Measurements from ENCODE around the gene MYO10. TPM values are rescaled to one million over a fixed set of nuclear protein-coding genes. Genes with fewer than 3 reads are reported as not detected.
A peak's percentile ranks its signal among the peaks of the same experiment; 100 is the strongest.

Gene MYO10
- total and polyA plus RNA-seq, 8 donors, result 32.6 to 71.5 (median 65.0) TPM

DNA sequence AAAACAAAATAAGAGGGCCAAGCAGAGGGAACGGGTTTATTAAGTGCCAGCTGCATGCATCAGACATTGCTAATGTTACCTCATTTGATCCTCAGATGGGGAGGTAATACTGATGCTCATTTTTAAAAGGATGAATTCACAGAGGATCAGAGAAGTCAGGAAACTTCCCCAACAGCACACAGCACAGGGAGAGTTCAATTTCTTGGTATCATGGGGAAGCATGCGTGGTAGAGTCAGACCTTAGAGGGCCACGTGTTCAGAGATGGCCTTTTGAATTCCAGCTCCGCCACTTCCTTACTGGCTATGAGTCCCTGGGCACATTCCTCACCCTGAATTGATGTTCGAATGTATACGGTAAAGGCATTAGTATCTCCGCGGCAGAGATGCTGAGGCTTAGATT, 108.3 kb downstream of the MYO10 start:
- H3K4me1 ChIP-seq, result no peaks in the 10 kb centered on the region
- no peaks in the 10 kb centered on the region for H3K9me3 ChIP-seq
- no peaks in the 10 kb centered on the region for H3K36me3 ChIP-seq
- no peak overlapping the region for H3K27ac ChIP-seq
- intact Hi-C loops (cut with DNase I), result no loop called here
- ATAC-seq (no peak), DNase-seq (no peak)
- TF ChIP-seq, protein P1, sequence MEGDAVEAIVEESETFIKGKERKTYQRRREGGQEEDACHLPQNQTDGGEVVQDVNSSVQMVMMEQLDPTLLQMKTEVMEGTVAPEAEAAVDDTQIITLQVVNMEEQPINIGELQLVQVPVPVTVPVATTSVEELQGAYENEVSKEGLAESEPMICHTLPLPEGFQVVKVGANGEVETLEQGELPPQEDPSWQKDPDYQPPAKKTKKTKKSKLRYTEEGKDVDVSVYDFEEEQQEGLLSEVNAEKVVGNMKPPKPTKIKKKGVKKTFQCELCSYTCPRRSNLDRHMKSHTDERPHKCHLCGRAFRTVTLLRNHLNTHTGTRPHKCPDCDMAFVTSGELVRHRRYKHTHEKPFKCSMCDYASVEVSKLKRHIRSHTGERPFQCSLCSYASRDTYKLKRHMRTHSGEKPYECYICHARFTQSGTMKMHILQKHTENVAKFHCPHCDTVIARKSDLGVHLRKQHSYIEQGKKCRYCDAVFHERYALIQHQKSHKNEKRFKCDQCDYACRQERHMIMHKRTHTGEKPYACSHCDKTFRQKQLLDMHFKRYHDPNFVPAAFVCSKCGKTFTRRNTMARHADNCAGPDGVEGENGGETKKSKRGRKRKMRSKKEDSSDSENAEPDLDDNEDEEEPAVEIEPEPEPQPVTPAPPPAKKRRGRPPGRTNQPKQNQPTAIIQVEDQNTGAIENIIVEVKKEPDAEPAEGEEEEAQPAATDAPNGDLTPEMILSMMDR (IDR thresholded peaks at IDR 0.05), result no peak
- H3K27me3 ChIP-seq, result no peaks in the 10 kb centered on the region
- no peak overlapping the region for H3K4me3 ChIP-seq

DNA sequence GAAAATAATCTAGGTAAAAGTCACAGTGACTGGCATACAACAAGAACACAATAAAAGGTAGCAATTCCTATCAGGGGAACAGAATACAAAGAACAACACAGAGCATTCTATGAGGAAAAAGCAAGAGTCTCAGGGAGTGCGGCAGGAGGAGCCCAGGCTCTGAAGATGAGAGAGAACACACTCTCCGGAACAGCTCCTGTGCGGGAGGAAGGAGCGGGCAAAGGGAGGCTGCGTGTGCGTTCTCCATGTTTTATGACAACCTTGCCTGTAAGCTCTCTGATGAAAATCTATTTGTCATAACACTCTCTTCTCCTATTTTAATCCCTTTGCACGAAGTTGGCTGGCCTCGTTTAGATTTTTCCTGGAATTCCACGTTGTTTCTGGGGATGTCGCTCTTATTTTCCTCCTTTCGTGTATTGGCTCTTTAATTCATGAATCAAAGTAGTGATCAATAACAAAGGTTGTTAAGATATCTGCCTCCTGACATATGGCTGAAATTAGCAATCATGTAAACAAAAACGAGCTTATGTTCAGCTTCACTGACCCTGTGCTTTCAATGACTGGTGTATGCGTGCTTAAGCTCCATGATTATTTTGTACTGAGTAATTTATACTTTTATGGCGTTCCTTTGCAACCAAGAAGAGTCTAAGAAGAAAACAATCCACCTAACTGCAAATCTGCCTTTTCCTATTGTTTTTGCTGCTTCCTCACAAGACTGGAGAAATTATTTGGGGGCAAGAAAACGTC, 109.5 kb downstream of the MYO10 start:
- Histone ChIP-seq H3K4me1 (no peaks in the 10 kb centered on the region), H3K27me3 (no peaks in the 10 kb centered on the region), H3K27ac (no peak overlapping the region), H3K4me3 (no peak overlapping the region), H3K36me3 (no peaks in the 10 kb centered on the region), H3K9me3 (no peaks in the 10 kb centered on the region)
- DNase-seq (no peak), ATAC-seq (no peak)
- intact Hi-C loops (cut with DNase I), result no loop called here
- TF ChIP-seq, protein P1 (IDR thresholded peaks at IDR 0.05), result no peak

GRCh38 chr5:16819522-16820167, 116.4 kb downstream of the MYO10 start:
- peak in 1 of 4 donors; percentile 39 for DNase-seq
- peaks cover 0 to 5% of the 10 kb centered on the region in 2 donors for H3K36me3 ChIP-seq
- H3K27ac ChIP-seq, result no peak overlapping the region
- intact Hi-C loops (cut with DNase I), result no loop called here
- H3K4me1 ChIP-seq, result peaks cover 0 to 8% of the 10 kb centered on the region in 2 donors
- no peaks in the 10 kb centered on the region for H3K9me3 ChIP-seq
- ATAC-seq, result no peak
- TF ChIP-seq, protein P1 (IDR thresholded peaks at IDR 0.05), result no peak
- no peaks in the 10 kb centered on the region for H3K27me3 ChIP-seq
- H3K4me3 ChIP-seq, result no peak overlapping the region

DNA sequence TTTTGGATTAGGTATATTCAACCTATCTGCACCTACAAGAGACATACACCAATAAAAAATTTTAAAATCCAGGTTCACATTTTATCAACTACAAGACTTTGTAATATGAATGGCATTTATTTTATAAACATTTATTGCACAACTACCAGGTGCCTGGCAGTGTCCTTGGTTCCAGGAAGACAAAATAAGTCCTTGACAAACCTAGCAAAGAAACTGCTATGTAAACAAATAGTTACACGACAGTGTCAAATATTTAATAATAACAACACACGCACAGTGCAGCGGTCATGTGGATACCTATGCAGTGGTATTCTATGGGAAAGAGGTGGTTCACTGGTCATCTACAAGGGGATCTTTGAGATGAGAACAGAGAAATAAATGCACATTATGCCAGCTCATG, 120.7 kb downstream of the MYO10 start:
- Histone ChIP-seq H3K9me3 (no peaks in the 10 kb centered on the region), H3K27me3 (no peaks in the 10 kb centered on the region), H3K4me1 (peaks cover 0 to 8% of the 10 kb centered on the region in 2 donors), H3K4me3 (no peak overlapping the region), H3K27ac (no peak overlapping the region), H3K36me3 (peaks cover 0 to 5% of the 10 kb centered on the region in 2 donors)
- peak; percentile 81 for ATAC-seq
- intact Hi-C loops (cut with DNase I), result no loop called here
- TF ChIP-seq, protein P1 (IDR thresholded peaks at IDR 0.05), result no peak
- DNase-seq, result no peak

GRCh38 chr5:16812911-16813310, 123.2 kb downstream of the MYO10 start:
- DNase-seq (no peak), ATAC-seq (peak; percentile 15)
- no peak overlapping the region for H3K27ac ChIP-seq
- intact Hi-C loops (cut with DNase I), result no loop called here
- H3K4me1 ChIP-seq, result peaks cover 0 to 8% of the 10 kb centered on the region in 2 donors
- H3K9me3 ChIP-seq, result no peaks in the 10 kb centered on the region
- TF ChIP-seq, protein P1 (IDR thresholded peaks at IDR 0.05), result no peak
- no peak overlapping the region for H3K4me3 ChIP-seq
- H3K36me3 ChIP-seq, result peaks cover 0 to 5% of the 10 kb centered on the region in 2 donors
- no peaks in the 10 kb centered on the region for H3K27me3 ChIP-seq

Measured in left lung (tissue), 10 donors.